ENCODE measurements around the gene PLXDC1. TPM values are rescaled to one million over a fixed set of nuclear protein-coding genes. Genes with fewer than 3 reads are reported as not detected.

Gene PLXDC1
- total and polyA plus RNA-seq, 2 of the 13 experiments (the other 11 are each of a cell fraction or from before 2014, with no cell fraction given): not detected

DNA sequence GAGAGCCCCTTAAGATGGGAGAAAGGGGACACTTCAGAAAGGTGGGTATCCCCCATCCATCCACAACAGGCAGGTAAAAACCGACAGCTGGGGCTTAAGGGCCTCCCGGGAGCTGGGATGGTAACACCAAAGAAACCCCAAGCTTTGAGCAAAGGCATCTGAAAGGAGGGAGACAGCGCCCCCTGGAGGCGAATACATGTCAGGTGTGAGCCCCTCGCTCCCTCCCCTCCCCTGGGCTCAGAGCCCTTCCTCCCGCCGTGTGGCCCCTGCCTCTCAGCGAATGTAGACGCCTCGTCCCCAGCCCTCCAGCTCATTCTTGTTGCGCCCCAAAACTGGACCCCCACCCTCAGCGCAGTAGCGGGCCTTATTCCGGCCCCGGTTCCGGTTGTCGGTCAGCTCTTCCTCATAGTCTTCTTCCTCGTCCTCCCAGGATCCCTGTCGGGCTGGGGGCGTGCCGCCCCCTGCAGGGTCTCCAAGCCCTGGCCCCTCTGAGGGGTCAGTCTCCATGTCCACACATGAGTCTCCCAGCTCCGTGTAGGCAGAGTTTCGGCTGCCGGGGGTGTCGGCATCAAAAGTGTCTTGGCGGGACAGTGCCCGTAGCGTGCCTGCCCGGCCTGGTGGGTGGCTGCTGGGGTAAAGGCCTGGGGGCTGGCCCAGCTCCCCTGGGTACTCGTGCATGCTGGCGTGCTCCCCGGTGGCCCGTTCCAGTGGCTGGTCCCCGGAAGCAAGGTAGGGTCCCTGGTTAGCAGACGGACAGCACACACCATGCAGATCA lies 23.7 kb upstream of the PLXDC1 start (continued):
- TF ChIP-seq, protein P1, sequence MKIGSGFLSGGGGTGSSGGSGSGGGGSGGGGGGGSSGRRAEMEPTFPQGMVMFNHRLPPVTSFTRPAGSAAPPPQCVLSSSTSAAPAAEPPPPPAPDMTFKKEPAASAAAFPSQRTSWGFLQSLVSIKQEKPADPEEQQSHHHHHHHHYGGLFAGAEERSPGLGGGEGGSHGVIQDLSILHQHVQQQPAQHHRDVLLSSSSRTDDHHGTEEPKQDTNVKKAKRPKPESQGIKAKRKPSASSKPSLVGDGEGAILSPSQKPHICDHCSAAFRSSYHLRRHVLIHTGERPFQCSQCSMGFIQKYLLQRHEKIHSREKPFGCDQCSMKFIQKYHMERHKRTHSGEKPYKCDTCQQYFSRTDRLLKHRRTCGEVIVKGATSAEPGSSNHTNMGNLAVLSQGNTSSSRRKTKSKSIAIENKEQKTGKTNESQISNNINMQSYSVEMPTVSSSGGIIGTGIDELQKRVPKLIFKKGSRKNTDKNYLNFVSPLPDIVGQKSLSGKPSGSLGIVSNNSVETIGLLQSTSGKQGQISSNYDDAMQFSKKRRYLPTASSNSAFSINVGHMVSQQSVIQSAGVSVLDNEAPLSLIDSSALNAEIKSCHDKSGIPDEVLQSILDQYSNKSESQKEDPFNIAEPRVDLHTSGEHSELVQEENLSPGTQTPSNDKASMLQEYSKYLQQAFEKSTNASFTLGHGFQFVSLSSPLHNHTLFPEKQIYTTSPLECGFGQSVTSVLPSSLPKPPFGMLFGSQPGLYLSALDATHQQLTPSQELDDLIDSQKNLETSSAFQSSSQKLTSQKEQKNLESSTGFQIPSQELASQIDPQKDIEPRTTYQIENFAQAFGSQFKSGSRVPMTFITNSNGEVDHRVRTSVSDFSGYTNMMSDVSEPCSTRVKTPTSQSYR (CRISPR knock-in tag; IDR thresholded peaks at IDR 0.05; ENCODE audit: borderline replicate concordance): no peak
- TF ChIP-seq ZNF652 (CRISPR knock-in tag; IDR thresholded peaks at IDR 0.05; ENCODE audit: borderline replicate concordance, low read depth) (no peak), ETV5 (CRISPR knock-in tag; IDR thresholded peaks at IDR 0.05; ENCODE audit: borderline replicate concordance) (no peak), TARDBP (CRISPR knock-in tag; IDR thresholded peaks at IDR 0.05) (no peak), HNRNPUL1 (IDR thresholded peaks at IDR 0.05; ENCODE audit: low read depth, low read length) (no peak), ZNF225 (CRISPR knock-in tag; IDR thresholded peaks at IDR 0.05) (no peak), ZNF674 (CRISPR knock-in tag; IDR thresholded peaks at IDR 0.05; ENCODE audit: low read depth) (no peak), HDAC6 (IDR thresholded peaks at IDR 0.05; ENCODE audit: low read depth, low read length) (no peak), IRF2 (CRISPR knock-in tag; IDR thresholded peaks at IDR 0.05) (no peak)
- TF ChIP-seq, protein P2, sequence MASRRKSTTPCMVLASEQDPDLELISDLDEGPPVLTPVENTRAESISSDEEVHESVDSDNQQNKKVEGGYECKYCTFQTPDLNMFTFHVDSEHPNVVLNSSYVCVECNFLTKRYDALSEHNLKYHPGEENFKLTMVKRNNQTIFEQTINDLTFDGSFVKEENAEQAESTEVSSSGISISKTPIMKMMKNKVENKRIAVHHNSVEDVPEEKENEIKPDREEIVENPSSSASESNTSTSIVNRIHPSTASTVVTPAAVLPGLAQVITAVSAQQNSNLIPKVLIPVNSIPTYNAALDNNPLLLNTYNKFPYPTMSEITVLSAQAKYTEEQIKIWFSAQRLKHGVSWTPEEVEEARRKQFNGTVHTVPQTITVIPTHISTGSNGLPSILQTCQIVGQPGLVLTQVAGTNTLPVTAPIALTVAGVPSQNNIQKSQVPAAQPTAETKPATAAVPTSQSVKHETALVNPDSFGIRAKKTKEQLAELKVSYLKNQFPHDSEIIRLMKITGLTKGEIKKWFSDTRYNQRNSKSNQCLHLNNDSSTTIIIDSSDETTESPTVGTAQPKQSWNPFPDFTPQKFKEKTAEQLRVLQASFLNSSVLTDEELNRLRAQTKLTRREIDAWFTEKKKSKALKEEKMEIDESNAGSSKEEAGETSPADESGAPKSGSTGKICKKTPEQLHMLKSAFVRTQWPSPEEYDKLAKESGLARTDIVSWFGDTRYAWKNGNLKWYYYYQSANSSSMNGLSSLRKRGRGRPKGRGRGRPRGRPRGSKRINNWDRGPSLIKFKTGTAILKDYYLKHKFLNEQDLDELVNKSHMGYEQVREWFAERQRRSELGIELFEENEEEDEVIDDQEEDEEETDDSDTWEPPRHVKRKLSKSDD (CRISPR knock-in tag; IDR thresholded peaks at IDR 0.05; ENCODE audit: low read depth): no peak
